Measurements from ENCODE around the gene PXMP4. TPM values are rescaled to one million over a fixed set of nuclear protein-coding genes. Genes with fewer than 3 reads are reported as not detected.

Gene PXMP4
- polyA plus RNA-seq, 1 donor from 2014 or later, result 3.1 TPM

DNA sequence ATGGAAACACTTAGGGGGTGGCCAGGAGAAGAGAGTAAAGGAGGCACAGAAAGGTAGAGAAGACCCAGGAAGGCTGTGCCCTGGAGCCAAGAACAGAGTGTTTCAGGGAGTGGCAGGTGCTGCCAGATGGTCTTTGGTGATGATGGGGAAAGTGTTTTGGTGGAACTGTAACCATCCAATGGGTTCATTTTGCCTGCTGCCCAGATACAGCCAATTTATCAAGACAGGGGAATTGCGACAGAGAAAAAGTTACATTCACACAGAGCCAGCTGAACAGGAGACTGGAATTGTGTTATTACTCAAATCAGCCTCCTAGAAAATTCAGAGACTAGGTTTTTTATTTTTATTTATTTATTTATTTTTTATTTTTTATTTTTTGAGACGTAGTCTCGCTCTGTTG, 16.9 kb upstream of the PXMP4 start:
- TF ChIP-seq MXI1 (conservative IDR thresholded peaks at IDR 0.05; ENCODE audit: poor library complexity, severe bottlenecking) (no peak), EP300 (conservative IDR thresholded peaks at IDR 0.05; ENCODE audit: poor library complexity, severe bottlenecking) (no peak), TAF1 (IDR thresholded peaks at IDR 0.05; ENCODE audit: low read depth) (no peak), SMC3 (conservative IDR thresholded peaks at IDR 0.05; ENCODE audit: poor library complexity) (no peak), POLR2AphosphoS5 (IDR thresholded peaks at IDR 0.05) (no peak), EZH2 (IDR thresholded peaks at IDR 0.05; ENCODE audit: borderline replicate concordance, insufficient read depth, low read length, poor library complexity, severe bottlenecking) (no peak)
- TF ChIP-seq, protein P1, sequence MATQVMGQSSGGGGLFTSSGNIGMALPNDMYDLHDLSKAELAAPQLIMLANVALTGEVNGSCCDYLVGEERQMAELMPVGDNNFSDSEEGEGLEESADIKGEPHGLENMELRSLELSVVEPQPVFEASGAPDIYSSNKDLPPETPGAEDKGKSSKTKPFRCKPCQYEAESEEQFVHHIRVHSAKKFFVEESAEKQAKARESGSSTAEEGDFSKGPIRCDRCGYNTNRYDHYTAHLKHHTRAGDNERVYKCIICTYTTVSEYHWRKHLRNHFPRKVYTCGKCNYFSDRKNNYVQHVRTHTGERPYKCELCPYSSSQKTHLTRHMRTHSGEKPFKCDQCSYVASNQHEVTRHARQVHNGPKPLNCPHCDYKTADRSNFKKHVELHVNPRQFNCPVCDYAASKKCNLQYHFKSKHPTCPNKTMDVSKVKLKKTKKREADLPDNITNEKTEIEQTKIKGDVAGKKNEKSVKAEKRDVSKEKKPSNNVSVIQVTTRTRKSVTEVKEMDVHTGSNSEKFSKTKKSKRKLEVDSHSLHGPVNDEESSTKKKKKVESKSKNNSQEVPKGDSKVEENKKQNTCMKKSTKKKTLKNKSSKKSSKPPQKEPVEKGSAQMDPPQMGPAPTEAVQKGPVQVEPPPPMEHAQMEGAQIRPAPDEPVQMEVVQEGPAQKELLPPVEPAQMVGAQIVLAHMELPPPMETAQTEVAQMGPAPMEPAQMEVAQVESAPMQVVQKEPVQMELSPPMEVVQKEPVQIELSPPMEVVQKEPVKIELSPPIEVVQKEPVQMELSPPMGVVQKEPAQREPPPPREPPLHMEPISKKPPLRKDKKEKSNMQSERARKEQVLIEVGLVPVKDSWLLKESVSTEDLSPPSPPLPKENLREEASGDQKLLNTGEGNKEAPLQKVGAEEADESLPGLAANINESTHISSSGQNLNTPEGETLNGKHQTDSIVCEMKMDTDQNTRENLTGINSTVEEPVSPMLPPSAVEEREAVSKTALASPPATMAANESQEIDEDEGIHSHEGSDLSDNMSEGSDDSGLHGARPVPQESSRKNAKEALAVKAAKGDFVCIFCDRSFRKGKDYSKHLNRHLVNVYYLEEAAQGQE (IDR thresholded peaks at IDR 0.05; ENCODE audit: borderline replicate concordance), result no peak
- Histone ChIP-seq H3K9me3 (ENCODE audit: low read length) (peaks cover 4% of the 10 kb centered on the region), H3K9me2 (ENCODE audit: insufficient read depth, low read length) (no peaks in the 10 kb centered on the region), H3F3A (ENCODE audit: insufficient read depth, low read length, poor library complexity, severe bottlenecking) (no peaks in the 10 kb centered on the region), H2AFZ (ENCODE audit: low read depth, low read length) (no peak overlapping the region), H3K9ac (ENCODE audit: low read length) (no peak overlapping the region), H3K36me3 (ENCODE audit: insufficient read depth, low read length) (no peaks in the 10 kb centered on the region), H3K27ac (ENCODE audit: low read length) (no peak overlapping the region), H3K79me2 (replicated peaks; ENCODE audit: insufficient read depth, low read length) (no peaks in the 10 kb centered on the region), H4K20me1 (ENCODE audit: insufficient read depth) (no peaks in the 10 kb centered on the region), H3K4me2 (ENCODE audit: low read length) (no peak overlapping the region), H3K4me3 (ENCODE audit: low read length) (no peak overlapping the region), H3K27me3 (ENCODE audit: insufficient read depth, low read depth, low read length) (no peaks in the 10 kb centered on the region)

DNA sequence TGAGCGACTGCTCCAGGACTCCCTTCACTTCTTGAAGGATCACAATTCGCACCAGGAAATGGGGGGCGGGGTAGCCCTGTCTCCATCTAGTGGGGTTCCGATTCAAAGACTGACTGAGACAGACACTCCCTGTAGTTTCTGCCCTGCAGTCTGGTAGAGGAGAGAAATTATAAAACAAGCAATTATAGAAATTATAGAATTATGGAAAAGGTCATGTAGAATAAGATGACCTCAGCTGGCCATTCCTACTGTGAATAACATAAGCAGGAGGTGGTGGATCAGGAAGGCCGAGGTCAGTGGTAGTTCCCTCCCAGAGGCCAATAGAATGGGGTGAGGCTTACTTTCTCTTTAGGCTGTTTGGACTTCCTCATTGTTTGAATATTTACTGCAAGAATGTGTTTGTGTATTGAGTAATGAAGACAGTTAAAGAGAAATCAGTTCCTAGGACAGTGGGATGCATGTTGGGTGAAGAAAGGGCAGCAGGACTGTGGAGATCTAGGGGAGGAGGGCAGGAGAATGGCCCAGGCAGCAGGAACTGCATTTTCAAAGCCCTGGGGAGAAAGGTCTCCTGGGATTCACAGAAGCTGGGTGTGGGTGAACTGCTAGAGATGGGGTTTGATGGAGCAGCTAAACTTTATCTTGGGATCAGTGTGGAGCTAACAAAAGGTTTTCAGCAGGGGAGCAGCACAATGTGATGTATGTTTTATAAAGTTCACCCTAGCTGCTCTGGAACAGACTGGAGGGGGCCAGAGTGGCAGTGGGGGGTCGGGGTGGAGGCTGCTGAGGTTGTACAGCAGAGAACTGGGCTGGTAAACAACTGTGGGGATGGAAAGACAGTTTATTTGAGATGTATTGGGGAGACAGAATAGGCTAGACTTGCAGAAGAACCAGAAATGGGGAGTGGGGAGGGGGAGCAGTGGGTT, 13.8 kb upstream of the PXMP4 start:
- Histone ChIP-seq H3K79me2 (replicated peaks; ENCODE audit: insufficient read depth, low read length) (no peaks in the 10 kb centered on the region), H3F3A (ENCODE audit: insufficient read depth, low read length, poor library complexity, severe bottlenecking) (no peaks in the 10 kb centered on the region), H3K36me3 (ENCODE audit: insufficient read depth, low read length) (no peaks in the 10 kb centered on the region), H3K9me2 (ENCODE audit: insufficient read depth, low read length) (no peaks in the 10 kb centered on the region), H3K27me3 (ENCODE audit: insufficient read depth, low read depth, low read length) (no peaks in the 10 kb centered on the region), H3K4me2 (ENCODE audit: low read length) (no peak overlapping the region), H2AFZ (ENCODE audit: low read depth, low read length) (no peak overlapping the region), H3K9me3 (ENCODE audit: low read length) (peaks cover 4% of the 10 kb centered on the region), H3K27ac (ENCODE audit: low read length) (no peak overlapping the region), H4K20me1 (ENCODE audit: insufficient read depth) (no peaks in the 10 kb centered on the region), H3K9ac (ENCODE audit: low read length) (no peak overlapping the region), H3K4me3 (ENCODE audit: low read length) (no peak overlapping the region)
- no peak for TF ChIP-seq MXI1 (conservative IDR thresholded peaks at IDR 0.05; ENCODE audit: poor library complexity, severe bottlenecking)
- no peak for TF ChIP-seq EP300 (conservative IDR thresholded peaks at IDR 0.05; ENCODE audit: poor library complexity, severe bottlenecking)
- TF ChIP-seq EZH2 (IDR thresholded peaks at IDR 0.05; ENCODE audit: borderline replicate concordance, insufficient read depth, low read length, poor library complexity, severe bottlenecking), result no peak
- TF ChIP-seq RAD21 (conservative IDR thresholded peaks at IDR 0.05), result no peak
- TF ChIP-seq, protein P1 (IDR thresholded peaks at IDR 0.05; ENCODE audit: borderline replicate concordance), result no peak
- TF ChIP-seq POLR2AphosphoS5 (IDR thresholded peaks at IDR 0.05), result no peak
- TF ChIP-seq SMC3 (conservative IDR thresholded peaks at IDR 0.05; ENCODE audit: poor library complexity), result no peak
- TF ChIP-seq, protein P2, sequence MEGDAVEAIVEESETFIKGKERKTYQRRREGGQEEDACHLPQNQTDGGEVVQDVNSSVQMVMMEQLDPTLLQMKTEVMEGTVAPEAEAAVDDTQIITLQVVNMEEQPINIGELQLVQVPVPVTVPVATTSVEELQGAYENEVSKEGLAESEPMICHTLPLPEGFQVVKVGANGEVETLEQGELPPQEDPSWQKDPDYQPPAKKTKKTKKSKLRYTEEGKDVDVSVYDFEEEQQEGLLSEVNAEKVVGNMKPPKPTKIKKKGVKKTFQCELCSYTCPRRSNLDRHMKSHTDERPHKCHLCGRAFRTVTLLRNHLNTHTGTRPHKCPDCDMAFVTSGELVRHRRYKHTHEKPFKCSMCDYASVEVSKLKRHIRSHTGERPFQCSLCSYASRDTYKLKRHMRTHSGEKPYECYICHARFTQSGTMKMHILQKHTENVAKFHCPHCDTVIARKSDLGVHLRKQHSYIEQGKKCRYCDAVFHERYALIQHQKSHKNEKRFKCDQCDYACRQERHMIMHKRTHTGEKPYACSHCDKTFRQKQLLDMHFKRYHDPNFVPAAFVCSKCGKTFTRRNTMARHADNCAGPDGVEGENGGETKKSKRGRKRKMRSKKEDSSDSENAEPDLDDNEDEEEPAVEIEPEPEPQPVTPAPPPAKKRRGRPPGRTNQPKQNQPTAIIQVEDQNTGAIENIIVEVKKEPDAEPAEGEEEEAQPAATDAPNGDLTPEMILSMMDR (IDR thresholded peaks at IDR 0.05; ENCODE audit: poor library complexity, severe bottlenecking), result no peak
- TF ChIP-seq TAF1 (IDR thresholded peaks at IDR 0.05; ENCODE audit: low read depth), result no peak

All from neural cell (in vitro differentiated cells).